ENCODE data around the gene PACC1.
"Not testable (repeated sequence)": the region's sequence is repeated elsewhere in the genome, so short reads cannot be mapped to it uniquely, and the experiment has no call there.

Gene PACC1

GRCh38 chr1:212328248-212328647, 86.4 kb downstream of the PACC1 start:
- Histone ChIP-seq H3K27ac (ENCODE audit: low read depth, low read length) (no peak overlapping the region), H3K9me3 (ENCODE audit: control insufficient read depth, insufficient read depth, low read length) (no peaks in the 10 kb centered on the region), H3K79me2 (ENCODE audit: control insufficient read depth, low read length) (peaks cover 20% of the 10 kb centered on the region; the same call in 1 of the 2 replicates), H3K4me3 (ENCODE audit: low read length) (no peak overlapping the region), H3K36me3 (ENCODE audit: control insufficient read depth, low read length) (peaks cover 6% of the 10 kb centered on the region), H3F3A (ENCODE audit: control insufficient read depth, insufficient read depth) (no peaks in the 10 kb centered on the region), H3K27me3 (ENCODE audit: control insufficient read depth, low read length) (no peaks in the 10 kb centered on the region), H4K20me1 (ENCODE audit: control insufficient read depth, insufficient read depth, low read depth, low read length) (no peaks in the 10 kb centered on the region), H3K4me1 (ENCODE audit: control insufficient read depth, low read length) (no peaks in the 10 kb centered on the region), H3K4me2 (ENCODE audit: low read length) (no peak overlapping the region), H3K9me2 (replicated peaks; ENCODE audit: control insufficient read depth, low read length) (no peaks in the 10 kb centered on the region)
- TF ChIP-seq EZH2phosphoT487 (IDR thresholded peaks at IDR 0.05; ENCODE audit: borderline replicate concordance, low read length) (no peak), CTCF (IDR thresholded peaks at IDR 0.05; ENCODE audit: low read depth, low read length, poor library complexity, severe bottlenecking) (no peak)

- Histone ChIP-seq H3K79me2 (ENCODE audit: control insufficient read depth, low read length) (peaks cover 20% of the 10 kb centered on the region; the same call in 1 of the 2 replicates), H3K36me3 (ENCODE audit: control insufficient read depth, low read length) (no peaks in the 10 kb centered on the region; the same call in 1 of the 2 replicates)
Measured at GRCh38 chr1:212326541-212326940, 88.1 kb downstream of the PACC1 start.

GRCh38 chr1:212323066-212323465, 91.6 kb downstream of the PACC1 start:
- H3K4me2 ChIP-seq (ENCODE audit: low read length) = no peak overlapping the region
- no peaks in the 10 kb centered on the region for H4K20me1 ChIP-seq (ENCODE audit: control insufficient read depth, insufficient read depth, low read depth, low read length)
- no peak for TF ChIP-seq EZH2phosphoT487 (IDR thresholded peaks at IDR 0.05; ENCODE audit: borderline replicate concordance, low read length)
- TF ChIP-seq CTCF (IDR thresholded peaks at IDR 0.05; ENCODE audit: low read depth, low read length, poor library complexity, severe bottlenecking) = no peak
- H3K4me1 ChIP-seq (ENCODE audit: control insufficient read depth, low read length) = no peaks in the 10 kb centered on the region
- H3K36me3 ChIP-seq (ENCODE audit: control insufficient read depth, low read length) = no peaks in the 10 kb centered on the region
- H3K79me2 ChIP-seq (ENCODE audit: control insufficient read depth, low read length) = peaks cover 22% of the 10 kb centered on the region; the same call in 1 of the 2 replicates
- H3K9me2 ChIP-seq (replicated peaks; ENCODE audit: control insufficient read depth, low read length) = no peaks in the 10 kb centered on the region
- no peak overlapping the region for H3K4me3 ChIP-seq (ENCODE audit: low read length)
- H3F3A ChIP-seq (ENCODE audit: control insufficient read depth, insufficient read depth) = no peaks in the 10 kb centered on the region
- H3K27me3 ChIP-seq (ENCODE audit: control insufficient read depth, low read length) = no peaks in the 10 kb centered on the region
- no peaks in the 10 kb centered on the region for H3K9me3 ChIP-seq (ENCODE audit: control insufficient read depth, insufficient read depth, low read length)
- no peak overlapping the region for H3K27ac ChIP-seq (ENCODE audit: low read depth, low read length)

More at GRCh38 chr1:212326541-212326940, 88.1 kb downstream of the PACC1 start:
- Histone ChIP-seq H3F3A (ENCODE audit: control insufficient read depth, insufficient read depth) (no peaks in the 10 kb centered on the region), H3K9me2 (replicated peaks; ENCODE audit: control insufficient read depth, low read length) (no peaks in the 10 kb centered on the region), H3K27me3 (ENCODE audit: control insufficient read depth, low read length) (no peaks in the 10 kb centered on the region), H4K20me1 (ENCODE audit: control insufficient read depth, insufficient read depth, low read depth, low read length) (no peaks in the 10 kb centered on the region), H3K4me2 (ENCODE audit: low read length) (no peak overlapping the region), H3K4me3 (ENCODE audit: low read length) (no peak overlapping the region), H3K4me1 (ENCODE audit: control insufficient read depth, low read length) (no peaks in the 10 kb centered on the region), H3K27ac (ENCODE audit: low read depth, low read length) (no peak overlapping the region), H3K9me3 (ENCODE audit: control insufficient read depth, insufficient read depth, low read length) (no peaks in the 10 kb centered on the region)
- TF ChIP-seq CTCF (IDR thresholded peaks at IDR 0.05; ENCODE audit: low read depth, low read length, poor library complexity, severe bottlenecking) (no peak), EZH2phosphoT487 (IDR thresholded peaks at IDR 0.05; ENCODE audit: borderline replicate concordance, low read length) (no peak)

- H3K4me1 ChIP-seq (ENCODE audit: control insufficient read depth, low read length); H3F3A ChIP-seq (ENCODE audit: control insufficient read depth, insufficient read depth); H3K4me3 ChIP-seq (ENCODE audit: low read length); H3K9me2 ChIP-seq (replicated peaks; ENCODE audit: control insufficient read depth, low read length); H3K9me3 ChIP-seq (ENCODE audit: control insufficient read depth, insufficient read depth, low read length); H3K27ac ChIP-seq (ENCODE audit: low read depth, low read length); H3K4me2 ChIP-seq (ENCODE audit: low read length); H3K36me3 ChIP-seq (ENCODE audit: control insufficient read depth, low read length); H4K20me1 ChIP-seq (ENCODE audit: control insufficient read depth, insufficient read depth, low read depth, low read length); H3K27me3 ChIP-seq (ENCODE audit: control insufficient read depth, low read length): not testable (repeated sequence)
- H3K79me2 ChIP-seq (ENCODE audit: control insufficient read depth, low read length) = peaks cover 30% of the 10 kb centered on the region
Measured at GRCh38 chr1:212321031-212321430, 93.7 kb downstream of the PACC1 start.
